Parathyroid adenoma (tissue), 2 donors: ENCODE measurements around the gene SPINK1.

ENCODE experiments used
- H2AFZ ChIP-seq: fragments of 300-600 bp; sonication (generic); one replicate; pipeline ENCODE4 v1.7.0; 2017; ENCODE audit warnings: antibody characterized with exemption, mild to moderate bottlenecking
- H3K27ac ChIP-seq: fragments of 300-600 bp; sonication (generic); one replicate; pipeline ENCODE4 v1.7.0; 2017
- H3K27me3 ChIP-seq: fragments of 300-600 bp; sonication (generic); one replicate; pipeline ENCODE4 v1.7.0; 2017; ENCODE audit warnings: low read length; ENCODE audit not compliant: control insufficient read depth, insufficient read depth
- H3K36me3 ChIP-seq: fragments of 300-600 bp; sonication (generic); one replicate; pipeline ENCODE4 v1.7.0; 2017; ENCODE audit warnings: low read length; ENCODE audit not compliant: control insufficient read depth, insufficient read depth
- H3K4me1 ChIP-seq: fragments of 300-600 bp; sonication (generic); one replicate; pipeline ENCODE4 v1.7.0; 2017; ENCODE audit warnings: control low read depth
- H3K4me2 ChIP-seq: fragments of 300-600 bp; sonication (generic); one replicate; pipeline ENCODE4 v1.7.0; 2017; ENCODE audit warnings: low read length
- H3K4me3 ChIP-seq: fragments of 300-600 bp; sonication (generic); one replicate; pipeline ENCODE4 v1.7.0; 2017; ENCODE audit warnings: low read depth, low read length
- H3K79me2 ChIP-seq: fragments of 300-600 bp; sonication (generic); one replicate; pipeline ENCODE4 v1.7.0; 2017; ENCODE audit warnings: control low read depth
- H3K9ac ChIP-seq: fragments of 300-600 bp; sonication (generic); one replicate; pipeline ENCODE4 v1.7.0; 2017; ENCODE audit warnings: mild to moderate bottlenecking
- H3K9me3 ChIP-seq: fragments of 300-600 bp; sonication (generic); one replicate; pipeline ENCODE4 v1.7.0; 2017; ENCODE audit warnings: low read length; ENCODE audit not compliant: control insufficient read depth
- CTCF ChIP-seq: fragments of 300-600 bp; sonication (generic); IDR thresholded peaks from one replicate; pipeline ENCODE4 v1.7.0; 2017; ENCODE audit warnings: antibody characterized with exemption, mild to moderate bottlenecking
- donor health status: primary hyperparathyroidism.

SPINK1 gene

DNA sequence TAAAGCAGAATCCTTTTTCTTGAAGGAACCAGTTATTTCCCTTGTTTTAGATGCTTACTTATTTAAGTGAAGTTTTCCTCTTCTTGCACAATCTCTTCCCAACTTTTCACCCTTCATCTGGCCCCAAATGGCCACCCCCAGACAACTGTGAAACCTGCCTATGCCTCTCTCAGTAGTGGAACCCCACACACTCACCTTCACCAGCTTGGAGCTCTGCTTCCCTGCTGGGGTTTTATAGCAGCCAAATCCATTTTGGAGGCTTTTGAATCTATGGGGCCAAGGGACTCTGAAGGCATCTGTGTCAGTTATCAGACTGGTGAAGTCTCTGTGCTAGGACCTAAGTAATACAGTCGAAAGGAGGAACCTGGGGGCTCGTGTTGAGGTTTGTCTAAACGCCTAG, 22.9 kb upstream of the SPINK1 start:
- Histone ChIP-seq H3K79me2 (no peaks in the 10 kb centered on the region), H3K9ac (no peak overlapping the region), H3K9me3 (no peaks in the 10 kb centered on the region), H3K27me3 (no peaks in the 10 kb centered on the region), H3K4me3 (no peak overlapping the region), H3K27ac (no peak overlapping the region), H3K4me2 (no peak overlapping the region), H2AFZ (no peak overlapping the region), H3K36me3 (no peaks in the 10 kb centered on the region), H3K4me1 (no peaks in the 10 kb centered on the region)
- no peak for TF ChIP-seq CTCF

GRCh38 chr5:147853372-147853987, 22.0 kb upstream of the SPINK1 start:
- Histone ChIP-seq H2AFZ (no peak overlapping the region), H3K27me3 (no peaks in the 10 kb centered on the region), H3K4me3 (no peak overlapping the region), H3K27ac (no peak overlapping the region), H3K4me1 (no peaks in the 10 kb centered on the region), H3K9ac (no peak overlapping the region), H3K36me3 (no peaks in the 10 kb centered on the region), H3K79me2 (no peaks in the 10 kb centered on the region), H3K4me2 (no peak overlapping the region), H3K9me3 (no peaks in the 10 kb centered on the region)
- no peak for TF ChIP-seq CTCF

GRCh38 chr5:147852365-147852764, 20.9 kb upstream of the SPINK1 start:
- Histone ChIP-seq H3K27me3 (no peaks in the 10 kb centered on the region), H3K9ac (no peak overlapping the region), H3K4me2 (no peak overlapping the region), H3K27ac (no peak overlapping the region), H2AFZ (no peak overlapping the region), H3K36me3 (no peaks in the 10 kb centered on the region), H3K4me1 (no peaks in the 10 kb centered on the region), H3K4me3 (no peak overlapping the region), H3K79me2 (no peaks in the 10 kb centered on the region), H3K9me3 (no peaks in the 10 kb centered on the region)
- TF ChIP-seq CTCF = no peak

- no peak for TF ChIP-seq CTCF
Measured at GRCh38 chr5:147851578-147851977, 20.1 kb upstream of the SPINK1 start.

GRCh38 chr5:147849226-147849625, 17.8 kb upstream of the SPINK1 start:
- Histone ChIP-seq H3K4me2 (no peak overlapping the region), H3K27ac (no peak overlapping the region), H3K9me3 (no peaks in the 10 kb centered on the region), H3K79me2 (no peaks in the 10 kb centered on the region), H3K27me3 (no peaks in the 10 kb centered on the region), H3K9ac (no peak overlapping the region), H3K4me3 (no peak overlapping the region), H3K4me1 (no peaks in the 10 kb centered on the region), H2AFZ (no peak overlapping the region), H3K36me3 (no peaks in the 10 kb centered on the region)
- TF ChIP-seq CTCF = no peak

More at GRCh38 chr5:147851578-147851977, 20.1 kb upstream of the SPINK1 start:
- Histone ChIP-seq H3K36me3 (no peaks in the 10 kb centered on the region), H3K4me3 (no peak overlapping the region), H3K9me3 (no peaks in the 10 kb centered on the region), H3K27ac (no peak overlapping the region), H3K27me3 (no peaks in the 10 kb centered on the region), H3K9ac (no peak overlapping the region), H3K79me2 (no peaks in the 10 kb centered on the region), H3K4me1 (no peaks in the 10 kb centered on the region), H2AFZ (no peak overlapping the region), H3K4me2 (no peak overlapping the region)
